GM21367 (cell line): ENCODE data around the gene DAB1.
"Not testable (repeated sequence)": the region's sequence is repeated elsewhere in the genome, so short reads cannot be mapped to it uniquely, and the experiment has no call there.

Experiments
- ATAC-seq: cut with Tn5 transposase; IDR thresholded peaks from one replicate; pipeline ENCODE4 v1.9.1; 2021; ENCODE audit not compliant: unreplicated experiment

The DAB1 gene

DNA sequence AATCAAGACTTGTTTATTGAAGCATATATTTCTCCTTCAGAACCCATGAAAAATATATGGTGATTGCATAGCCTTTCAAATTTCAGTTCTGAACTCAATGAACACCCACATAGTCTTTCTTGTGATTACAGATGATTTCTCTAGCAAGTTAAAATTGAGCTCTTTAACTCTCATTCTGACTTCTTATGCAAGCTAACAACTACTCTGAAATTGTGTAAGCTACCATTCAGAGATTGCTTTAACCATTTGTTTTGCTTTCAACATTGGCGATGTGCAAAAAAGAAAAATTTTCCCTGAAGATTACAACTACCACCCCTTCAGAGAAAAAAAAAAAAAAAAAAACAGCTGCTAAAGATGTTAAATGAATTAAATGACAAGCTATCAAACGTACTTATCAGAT is 193.9 kb downstream of the DAB1 start:
- ATAC-seq, result no peak

DNA sequence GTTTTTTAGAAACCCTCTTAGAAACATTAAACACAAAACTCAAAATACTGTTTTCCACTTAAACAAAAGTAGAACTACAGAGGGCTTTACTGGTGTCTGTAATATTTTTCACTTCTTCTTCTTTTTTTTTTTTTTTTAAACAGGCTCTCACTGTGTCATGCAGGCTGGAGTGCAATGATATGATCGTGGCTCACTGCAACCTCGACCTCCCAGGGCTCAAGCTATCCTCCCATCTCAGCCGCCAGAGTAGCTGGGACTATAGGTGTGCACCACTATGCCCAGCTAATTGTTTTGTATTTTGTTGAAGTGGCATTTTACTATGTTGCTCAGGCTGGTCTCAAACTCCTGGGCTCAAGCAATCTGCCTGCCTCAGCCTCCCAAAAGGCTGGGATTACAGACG is 194.8 kb downstream of the DAB1 start:
- no peak for ATAC-seq

DNA sequence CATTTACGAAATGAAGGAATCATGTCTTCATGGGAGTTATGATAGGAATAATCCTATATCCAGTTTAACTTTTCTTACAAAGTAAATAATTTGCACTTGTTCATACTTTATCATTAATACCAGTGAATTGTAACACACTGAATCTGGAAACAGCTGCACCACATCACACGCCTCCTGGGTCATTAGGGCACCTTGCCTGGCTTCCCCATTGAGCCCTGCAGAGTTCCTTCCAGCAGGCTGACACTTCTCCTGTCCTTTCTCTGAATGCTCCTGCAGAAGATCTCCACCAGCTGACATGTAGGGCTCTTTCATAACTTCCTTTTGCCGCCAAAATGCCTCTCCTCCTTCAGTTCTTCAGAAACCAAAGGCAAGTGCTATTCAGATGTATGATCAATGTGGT is 201.1 kb downstream of the DAB1 start:
- ATAC-seq, result no peak

DNA sequence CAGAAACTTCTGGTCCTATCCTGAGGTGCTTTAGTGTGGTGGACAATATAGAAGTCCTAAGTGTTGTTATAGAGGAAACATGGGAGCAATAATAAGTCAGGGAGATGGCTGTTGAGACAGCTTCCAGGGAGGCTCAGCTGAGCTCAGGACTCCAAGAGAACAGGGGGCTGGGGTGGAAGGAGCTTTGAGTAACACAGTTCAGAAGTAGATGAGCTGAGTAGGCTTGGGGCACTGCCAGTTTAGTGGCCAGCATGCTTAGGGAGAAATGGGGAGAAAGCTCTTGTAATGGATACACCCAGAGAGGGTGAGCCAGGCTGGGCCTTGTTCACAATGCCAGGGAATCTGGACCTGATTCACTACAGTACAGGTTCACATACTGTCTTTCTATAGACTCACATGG is 201.6 kb downstream of the DAB1 start:
- no peak for ATAC-seq

DNA sequence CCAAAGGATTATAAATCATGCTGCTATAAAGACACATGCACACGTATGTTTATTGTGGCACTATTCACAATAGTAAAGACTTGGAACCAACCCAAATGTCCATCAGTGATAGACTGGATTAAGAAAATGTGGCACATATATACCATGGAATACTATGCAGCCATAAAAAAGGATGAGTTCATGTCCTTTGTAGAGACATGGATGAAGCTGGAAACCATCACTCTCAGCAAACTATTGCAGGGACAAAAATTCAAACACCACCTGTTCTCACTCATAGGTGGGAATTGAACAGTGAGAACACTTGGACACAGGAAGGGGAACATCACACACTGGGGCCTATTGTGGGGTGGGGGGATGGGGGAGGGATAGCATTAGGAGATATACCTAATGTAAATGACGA is 203.0 kb downstream of the DAB1 start:
- not testable (repeated sequence) for ATAC-seq

DNA sequence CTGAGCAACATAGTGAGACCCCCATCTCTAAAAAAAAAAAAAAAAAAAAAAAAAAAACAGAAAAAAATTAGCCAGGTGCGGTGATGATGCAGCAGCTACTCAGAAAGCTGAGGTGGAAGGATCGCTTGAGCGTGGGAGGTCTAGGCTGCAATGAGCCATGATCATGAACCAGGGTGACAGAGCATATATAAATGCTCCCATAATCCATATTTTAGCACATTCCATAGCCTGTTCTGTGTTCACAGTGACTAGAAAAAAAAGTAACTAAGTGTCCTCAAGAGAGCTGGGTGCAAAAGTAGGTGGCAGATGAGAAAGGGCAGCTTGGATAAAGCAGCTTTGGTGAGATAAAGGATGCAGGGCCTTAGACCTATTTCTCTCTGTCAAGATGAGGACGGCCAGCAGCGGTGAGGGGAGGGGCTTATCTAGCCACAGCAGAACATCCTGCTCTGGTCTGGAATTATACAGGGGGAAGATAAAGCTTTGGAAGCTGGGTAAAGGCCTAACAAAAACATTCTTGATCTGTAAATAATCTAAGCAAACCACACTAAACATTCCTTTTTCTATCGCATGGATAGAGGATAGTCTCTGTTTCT is 205.3 kb downstream of the DAB1 start:
- no peak for ATAC-seq

DNA sequence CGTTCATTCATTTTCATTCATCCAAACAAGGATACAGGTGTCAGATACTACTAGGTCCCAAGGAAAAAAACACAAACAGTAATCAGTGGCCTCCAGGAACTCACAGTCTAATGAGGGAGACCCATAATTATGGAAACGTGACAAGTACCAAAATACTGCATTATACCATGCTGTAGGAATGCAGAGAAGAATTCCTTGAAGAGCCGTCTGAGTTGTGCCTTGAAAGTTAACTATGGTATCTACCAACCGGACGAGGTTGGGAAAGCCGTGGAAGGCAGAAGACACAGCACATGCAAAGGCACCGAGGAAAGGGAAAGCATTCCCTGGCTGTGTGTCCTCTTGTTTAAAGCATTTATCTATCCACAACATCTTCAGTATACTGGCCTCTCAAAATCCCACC is 206.0 kb downstream of the DAB1 start:
- no peak for ATAC-seq

DNA sequence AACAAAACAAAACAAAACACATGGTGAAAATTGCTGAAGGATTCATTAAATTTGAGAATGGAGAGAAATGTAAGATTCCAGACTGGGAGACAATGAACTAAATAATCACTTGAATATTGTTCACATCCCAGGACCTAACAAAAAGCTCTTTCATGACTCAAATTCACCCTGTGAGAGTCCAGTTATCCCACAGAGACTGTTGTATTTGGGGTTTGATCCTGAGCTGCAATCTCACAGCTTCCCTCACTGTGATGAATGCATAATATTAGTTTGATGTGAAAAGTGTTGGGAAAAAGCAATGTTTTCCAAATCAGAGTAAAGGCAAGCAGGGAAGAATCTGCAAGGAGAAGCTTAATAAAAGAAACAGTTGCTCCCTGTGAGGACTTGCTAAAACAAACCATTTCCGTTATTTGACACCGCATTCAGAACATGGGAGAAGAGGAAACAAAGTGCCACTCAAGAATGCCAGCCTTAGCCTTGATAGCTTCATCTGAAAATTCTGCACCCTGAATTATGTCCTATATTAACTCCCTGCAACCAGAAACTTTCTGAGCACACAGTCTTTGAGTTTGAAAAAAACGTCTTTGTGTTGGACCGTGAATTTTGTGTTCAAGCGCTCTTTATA is 208.8 kb downstream of the DAB1 start:
- ATAC-seq, result no peak

DNA sequence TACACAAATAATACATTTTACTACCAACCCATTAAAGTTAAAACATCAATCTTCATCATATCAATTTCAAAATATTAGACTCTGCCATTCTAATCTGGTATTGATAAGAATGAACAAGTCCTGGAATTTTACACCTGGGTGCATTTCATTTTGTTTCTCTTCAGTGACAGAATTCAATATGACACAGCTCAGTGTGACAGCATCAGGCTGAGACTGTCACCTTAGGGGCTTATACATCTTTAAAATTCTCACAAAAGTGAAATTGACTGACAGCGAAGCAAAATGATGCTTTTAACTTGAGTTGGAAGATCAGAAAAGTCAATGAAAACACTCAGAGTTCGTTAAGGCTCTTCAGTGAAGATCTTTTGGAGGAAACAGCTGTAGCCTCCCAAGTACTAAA is 213.0 kb downstream of the DAB1 start:
- ATAC-seq, result no peak

DNA sequence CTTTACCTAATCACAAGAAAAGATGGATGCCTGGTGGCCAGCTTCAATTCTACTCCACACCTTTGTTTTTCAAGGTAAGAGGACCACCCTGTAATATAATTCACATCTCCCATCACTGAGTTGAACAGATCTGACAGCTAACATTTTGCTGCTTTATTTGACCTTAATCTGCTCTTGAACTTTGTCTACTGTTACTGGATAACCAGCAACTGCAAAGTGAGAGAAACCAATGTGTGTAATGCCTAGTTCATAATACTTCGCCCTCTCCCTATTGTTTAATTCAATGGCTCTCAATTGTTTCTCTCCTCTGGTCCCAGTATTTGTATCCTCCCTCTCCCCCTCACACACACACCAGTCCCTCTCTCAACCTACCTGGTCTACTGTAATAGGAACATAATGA is 214.4 kb downstream of the DAB1 start:
- ATAC-seq, result no peak

DNA sequence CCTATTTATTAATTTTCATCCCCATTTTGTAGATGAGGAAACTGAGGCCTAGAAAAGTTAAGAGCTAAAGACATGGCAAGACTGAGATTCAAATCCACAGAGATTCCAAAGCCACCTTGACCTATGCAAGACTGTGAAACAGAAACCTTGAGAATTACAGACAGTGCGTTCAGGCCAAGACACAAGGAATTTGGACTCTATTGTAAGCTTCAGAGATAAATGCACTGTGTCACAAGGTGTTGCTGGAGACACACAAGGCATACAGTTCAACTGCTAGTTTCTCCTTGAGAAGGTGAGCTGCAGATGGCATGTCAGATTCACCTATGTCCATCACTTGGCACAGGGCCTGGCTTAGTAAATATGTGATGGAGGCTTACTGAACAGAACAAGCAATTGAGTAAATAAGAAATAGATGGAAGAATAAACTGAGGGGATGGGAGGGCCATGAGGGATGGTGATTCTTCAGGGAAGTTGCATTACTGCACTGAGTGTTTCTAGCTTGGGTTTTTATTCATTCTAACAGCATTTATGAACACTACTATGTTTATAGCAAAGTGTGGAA is 215.0 kb downstream of the DAB1 start:
- no peak for ATAC-seq

DNA sequence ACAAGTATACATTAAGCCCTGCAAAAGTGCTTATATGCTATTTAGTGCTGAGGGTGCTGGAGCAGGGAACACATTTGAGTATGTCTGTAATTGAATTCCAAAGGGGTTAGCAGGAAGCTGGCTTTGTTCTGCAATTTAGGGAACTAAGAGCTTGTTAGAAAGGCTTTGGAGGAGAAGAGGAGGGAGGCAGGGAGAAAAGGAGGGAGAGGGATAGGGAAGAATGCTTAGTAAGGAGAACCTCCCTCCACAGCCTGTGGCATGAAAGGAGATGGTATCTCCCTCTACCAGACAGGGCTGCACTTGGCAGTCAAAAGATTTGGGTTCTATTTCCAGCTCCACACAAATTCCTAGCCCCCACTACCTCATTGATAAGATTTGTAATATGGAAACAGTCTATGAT is 217.8 kb downstream of the DAB1 start:
- ATAC-seq, result no peak

DNA sequence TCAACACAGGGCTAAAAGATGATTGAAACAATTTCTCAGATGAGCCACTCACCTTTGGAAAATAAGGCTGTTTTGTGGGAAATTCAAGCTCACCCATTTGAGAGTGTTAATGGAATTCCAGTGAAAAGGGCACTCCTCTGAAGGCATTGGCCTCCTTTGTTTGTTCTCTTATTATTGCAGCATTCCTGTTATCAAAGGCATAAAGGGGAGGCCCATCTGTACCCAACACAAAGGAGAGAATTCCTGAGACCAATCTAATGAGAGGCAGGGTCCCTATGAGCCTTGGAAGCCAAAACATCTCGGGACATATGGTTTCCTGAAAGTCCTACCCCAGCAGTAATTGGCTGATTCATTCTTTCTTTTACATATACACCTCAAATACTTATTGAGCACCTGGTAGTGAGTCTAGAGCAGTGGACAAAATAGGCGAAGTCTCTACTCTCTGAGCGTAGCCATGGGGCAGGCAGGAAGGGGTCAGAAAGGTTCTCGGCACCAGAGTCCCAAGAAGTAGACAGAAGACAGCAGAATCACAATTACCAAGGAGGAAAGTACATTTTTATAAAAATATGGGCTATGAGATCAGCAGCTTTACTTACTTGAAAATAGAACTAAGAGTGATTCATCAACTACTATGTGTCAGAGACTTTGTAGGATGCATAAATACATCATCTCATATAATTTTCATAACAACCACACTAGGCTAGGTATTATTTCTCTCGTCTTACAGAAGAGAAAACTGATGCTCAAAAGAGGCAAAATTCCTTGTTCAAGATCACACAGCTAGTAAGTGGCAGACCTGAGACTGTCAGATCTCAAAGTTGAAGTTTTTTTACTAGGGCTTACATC is 218.7 kb downstream of the DAB1 start:
- no peak for ATAC-seq

DNA sequence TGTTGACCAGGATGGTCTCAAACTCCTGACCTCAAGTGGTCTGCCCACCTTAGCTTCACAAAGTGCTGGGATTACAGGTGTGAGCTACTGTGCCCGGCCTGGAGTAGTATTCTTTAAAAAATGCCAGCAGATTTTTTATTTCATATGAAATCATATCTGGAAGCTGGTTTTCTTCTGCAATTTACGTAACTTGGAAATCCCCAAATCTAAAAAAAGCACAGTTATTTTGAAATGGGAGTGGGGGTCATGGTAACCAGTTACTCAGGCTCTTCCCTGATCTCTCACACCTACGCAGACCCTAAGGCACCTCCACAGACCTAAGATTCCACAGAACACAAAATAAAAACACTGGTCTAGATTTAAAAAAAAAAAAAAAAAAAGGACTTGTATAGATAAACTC is 219.8 kb downstream of the DAB1 start:
- ATAC-seq, result no peak

DNA sequence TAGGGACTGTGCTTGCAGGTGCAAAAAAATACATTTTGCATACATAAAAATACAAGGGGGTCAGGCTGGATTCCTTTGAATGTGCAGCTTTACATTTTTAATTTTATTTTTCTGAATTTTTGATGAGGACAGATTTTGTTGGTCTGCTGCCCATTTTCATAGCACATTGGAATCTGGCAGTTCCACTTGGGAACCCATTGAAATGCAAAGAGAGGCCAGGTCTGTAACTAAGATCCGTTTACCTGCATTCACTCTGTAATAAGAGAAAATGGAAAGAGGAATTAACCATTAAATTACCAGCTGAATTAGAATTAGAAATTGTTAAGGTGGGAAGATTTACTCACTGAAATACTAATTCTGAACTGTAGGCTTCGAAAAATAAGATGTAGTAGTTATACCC is 221.6 kb downstream of the DAB1 start:
- no peak for ATAC-seq

DNA sequence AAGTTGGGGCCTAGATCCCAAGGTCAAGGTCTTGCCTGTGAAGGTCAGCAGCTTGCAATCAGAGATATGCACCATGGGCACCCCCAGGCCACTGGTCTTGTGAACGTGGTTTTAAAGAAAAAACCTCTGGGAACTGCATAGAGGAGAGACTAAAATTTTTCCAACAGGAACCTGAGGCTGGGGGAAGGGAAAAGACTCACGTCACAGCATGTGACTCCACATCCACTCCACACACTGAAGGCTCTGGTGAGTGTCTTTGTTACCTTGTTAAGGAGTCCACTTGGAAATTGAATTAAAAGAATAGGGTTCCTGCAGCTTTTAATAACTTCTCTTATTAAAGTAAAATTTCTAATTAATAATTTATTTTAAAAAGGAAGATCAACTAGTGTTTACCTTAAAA is 224.9 kb downstream of the DAB1 start:
- ATAC-seq, result no peak

DNA sequence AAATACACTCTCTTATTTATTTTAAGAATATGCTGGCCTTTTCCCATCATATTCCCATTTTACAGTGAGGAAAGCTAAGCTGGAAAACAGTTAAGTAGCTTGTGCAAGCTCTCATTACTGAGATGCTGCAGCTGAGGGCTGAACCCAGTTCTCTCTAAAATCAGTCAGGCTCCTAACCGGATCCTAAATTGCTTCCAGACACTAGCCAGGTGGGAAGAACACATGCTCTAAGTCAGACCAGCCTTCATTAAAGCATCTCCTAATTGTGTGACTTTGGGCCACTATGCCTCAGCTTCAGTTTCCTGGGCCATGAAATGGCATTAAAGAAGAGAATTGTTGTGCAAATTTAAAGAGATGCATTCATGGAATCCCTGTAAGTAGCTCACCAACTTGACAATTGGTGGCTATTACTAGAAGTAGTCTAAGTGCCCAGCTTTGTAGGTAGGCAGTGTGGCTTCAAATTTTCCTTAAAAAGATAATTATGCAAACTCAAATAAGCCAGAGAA is 228.4 kb downstream of the DAB1 start:
- ATAC-seq, result no peak

DNA sequence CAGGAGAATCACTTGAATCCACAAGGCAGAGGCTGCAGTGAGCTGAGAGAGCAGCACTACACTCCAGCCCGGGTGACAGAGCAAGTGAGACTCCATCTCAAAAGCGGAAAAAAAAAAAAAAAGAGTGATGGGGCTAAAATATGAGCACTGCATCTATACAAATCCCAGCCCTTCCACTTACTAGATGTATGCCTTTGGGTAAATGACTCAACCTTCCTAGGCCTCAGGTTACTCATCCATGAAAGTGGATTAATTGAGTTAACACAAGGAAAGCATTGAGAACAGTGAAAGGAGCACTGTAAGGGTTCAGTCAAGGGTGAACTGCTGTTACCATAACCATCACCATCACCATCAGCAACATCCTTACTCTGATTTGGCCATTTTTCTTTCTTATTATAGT is 231.6 kb downstream of the DAB1 start:
- no peak for ATAC-seq

DNA sequence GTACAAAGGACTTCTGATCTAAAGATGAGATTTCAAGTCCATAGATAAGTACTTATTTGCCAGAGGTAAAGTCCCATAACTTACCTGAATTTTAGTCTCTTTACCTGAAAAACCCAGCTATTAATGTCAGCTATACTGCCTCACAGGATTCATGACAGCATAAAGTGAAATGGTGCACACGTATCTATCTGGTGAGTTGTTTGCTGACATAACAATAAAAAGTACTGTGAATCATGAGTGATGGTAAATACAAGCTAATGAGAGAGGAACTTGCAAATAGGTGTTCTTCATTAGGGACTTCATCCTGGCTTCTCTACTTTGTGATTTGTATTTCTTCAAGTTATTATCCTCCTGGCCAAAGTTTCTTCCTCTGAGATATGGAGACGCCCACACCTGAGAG is 233.0 kb downstream of the DAB1 start:
- ATAC-seq, result no peak

DNA sequence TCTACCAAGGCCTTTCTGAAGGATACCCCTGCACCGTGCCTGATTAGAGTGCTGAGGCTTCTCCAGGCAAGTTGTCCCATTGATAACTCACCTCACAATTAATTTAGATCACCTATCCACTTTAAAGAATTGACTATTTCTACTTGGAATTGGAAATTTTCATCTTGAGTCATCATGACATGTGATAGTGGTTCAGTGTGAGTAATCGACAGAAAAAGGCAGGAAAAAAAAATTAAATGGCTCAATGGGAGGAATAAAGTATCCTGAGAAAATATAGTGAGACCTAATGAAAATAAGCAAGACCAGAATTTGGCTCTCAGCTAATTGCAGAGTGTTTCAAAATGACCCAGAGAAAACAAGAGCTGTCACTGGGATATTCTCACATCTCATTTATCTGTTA is 235.7 kb downstream of the DAB1 start:
- no peak for ATAC-seq

DNA sequence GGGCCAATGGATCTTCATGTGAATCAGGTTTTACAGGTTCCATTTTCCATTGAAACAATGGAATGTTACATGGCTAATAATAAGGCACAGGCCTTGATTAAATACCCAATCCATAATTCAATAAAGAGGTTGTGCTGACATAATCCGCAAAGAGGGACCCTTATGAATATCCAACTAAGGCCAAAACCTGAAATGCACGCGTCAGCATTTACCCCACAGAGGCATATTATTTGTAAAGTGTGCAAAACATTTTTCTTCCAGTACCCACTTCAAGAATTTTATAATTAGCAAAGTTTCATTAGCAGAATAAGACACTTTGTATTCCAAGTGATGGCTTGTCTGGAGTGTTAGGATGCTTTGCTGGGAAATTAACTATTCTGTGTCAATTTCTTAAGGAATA is 237.4 kb downstream of the DAB1 start:
- ATAC-seq, result no peak

DNA sequence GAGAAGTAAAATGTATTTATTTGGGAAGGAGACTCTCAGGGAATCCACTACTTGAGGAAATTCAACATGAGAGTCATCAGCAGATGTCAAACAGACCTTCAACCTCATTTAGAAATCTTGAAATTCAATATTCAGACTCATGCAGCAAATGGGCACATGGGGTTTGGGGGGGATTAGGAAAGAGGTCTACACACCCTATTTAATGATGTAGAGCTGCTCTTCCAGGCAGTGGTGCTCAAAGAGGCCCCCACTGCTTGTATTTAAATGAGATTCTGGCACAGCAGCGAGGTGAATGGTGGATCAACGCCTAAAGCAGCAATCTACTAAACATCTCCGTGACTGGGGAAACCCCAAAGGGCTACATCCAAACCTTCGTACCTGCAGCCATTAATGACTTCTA is 244.9 kb downstream of the DAB1 start:
- no peak for ATAC-seq
